22Rv1 (cell line): Measurements from ENCODE around the gene HEY2.

Experiments
- CTCF ChIP-seq: fragments of 450-650 bp; IDR thresholded peaks from 2 replicates; pipeline ENCODE4 v1.5.1; 2017; ENCODE audit warnings: mild to moderate bottlenecking
- ZFX ChIP-seq: fragments of 450-650 bp; IDR thresholded peaks from 2 replicates; pipeline ENCODE4 v1.6.1; 2017; ENCODE audit warnings: antibody characterized with exemption, borderline replicate concordance

GRCh38 chr6:125779924-125780539 lies 30.6 kb downstream of the HEY2 start:
- TF ChIP-seq ZFX (no peak), CTCF (no peak)
